ENCODE data around the gene ADGRV1. TPM values are rescaled to one million over a fixed set of nuclear protein-coding genes. Genes with fewer than 3 reads are reported as not detected.
"Not testable (repeated sequence)": the region's sequence is repeated elsewhere in the genome, so short reads cannot be mapped to it uniquely, and the experiment has no call there.

The ADGRV1 gene
- polyA plus RNA-seq, 1 donor from 2014 or later: not detected

GRCh38 chr5:90601468-90601867 lies 42.9 kb downstream of the ADGRV1 start:
- peaks cover 0 to 5% (median 0%) of the 10 kb centered on the region in 3 donors for H3K9me3 Mint-ChIP-seq
- H3K27ac Mint-ChIP-seq: no peak overlapping the region
- peaks cover 5% of the 10 kb centered on the region for H3K27me3 Mint-ChIP-seq
- H3K4me3 Mint-ChIP-seq: no peak overlapping the region
- no peaks in the 10 kb centered on the region for H3K4me1 Mint-ChIP-seq
- no peaks in the 10 kb centered on the region for H3K36me3 Mint-ChIP-seq

GRCh38 chr5:90602681-90603080 lies 44.1 kb downstream of the ADGRV1 start:
- Mint-ChIP-seq H3K36me3 (no peaks in the 10 kb centered on the region), H3K4me1 (no peaks in the 10 kb centered on the region), H3K4me3 (no peak overlapping the region), H3K27me3 (peaks cover 6% of the 10 kb centered on the region), H3K27ac (no peak overlapping the region), H3K9me3 (peaks cover 0 to 2% (median 0%) of the 10 kb centered on the region in 3 donors)

GRCh38 chr5:90606539-90606938 lies 47.9 kb downstream of the ADGRV1 start:
- Mint-ChIP-seq H3K27me3 (peaks cover 6% of the 10 kb centered on the region), H3K36me3 (no peaks in the 10 kb centered on the region), H3K4me1 (peaks cover 0 to 2% (median 0%) of the 10 kb centered on the region in 3 donors), H3K4me3 (no peak overlapping the region), H3K27ac (no peak overlapping the region), H3K9me3 (no peaks in the 10 kb centered on the region)

- H3K4me3 Mint-ChIP-seq: no peak overlapping the region
- H3K9me3 Mint-ChIP-seq: no peaks in the 10 kb centered on the region
- peaks cover 0 to 7% (median 7%) of the 10 kb centered on the region in 3 donors for H3K4me1 Mint-ChIP-seq
- H3K27me3 Mint-ChIP-seq: peaks cover 5% of the 10 kb centered on the region
- no peaks in the 10 kb centered on the region for H3K36me3 Mint-ChIP-seq
- H3K27ac Mint-ChIP-seq: no peak overlapping the region
These were observed 54.3 kb downstream of the ADGRV1 start for GRCh38 chr5:90612919-90613318.

- no peaks in the 10 kb centered on the region for H3K36me3 Mint-ChIP-seq
- H3K27me3 Mint-ChIP-seq: peaks cover 5% of the 10 kb centered on the region
- H3K27ac Mint-ChIP-seq: no peak overlapping the region
- H3K4me3 Mint-ChIP-seq: no peak overlapping the region
- H3K4me1 Mint-ChIP-seq: peaks cover 0 to 7% (median 7%) of the 10 kb centered on the region in 3 donors
- no peaks in the 10 kb centered on the region for H3K9me3 Mint-ChIP-seq
These were observed 54.9 kb downstream of the ADGRV1 start for GRCh38 chr5:90613459-90613858.

- Mint-ChIP-seq H3K27me3 (peaks cover 5% of the 10 kb centered on the region), H3K9me3 (no peaks in the 10 kb centered on the region), H3K4me1 (peaks cover 0 to 7% (median 7%) of the 10 kb centered on the region in 3 donors), H3K27ac (no peak overlapping the region), H3K4me3 (no peak overlapping the region), H3K36me3 (no peaks in the 10 kb centered on the region)
These were observed 55.4 kb downstream of the ADGRV1 start for GRCh38 chr5:90613918-90614504.

GRCh38 chr5:90615355-90615754 lies 56.8 kb downstream of the ADGRV1 start:
- Mint-ChIP-seq H3K4me3 (no peak overlapping the region), H3K27me3 (peaks cover 5% of the 10 kb centered on the region), H3K36me3 (no peaks in the 10 kb centered on the region)

GRCh38 chr5:90618071-90618470 lies 59.5 kb downstream of the ADGRV1 start:
- H3K27me3 Mint-ChIP-seq: peaks cover 5% of the 10 kb centered on the region
- peaks cover 0 to 5% (median 3%) of the 10 kb centered on the region in 3 donors for H3K4me1 Mint-ChIP-seq
- H3K36me3 Mint-ChIP-seq: no peaks in the 10 kb centered on the region
- no peaks in the 10 kb centered on the region for H3K9me3 Mint-ChIP-seq
- H3K4me3 Mint-ChIP-seq: no peak overlapping the region
- H3K27ac Mint-ChIP-seq: no peak overlapping the region

More at GRCh38 chr5:90615355-90615754, 56.8 kb downstream of the ADGRV1 start:
- Mint-ChIP-seq H3K27ac (no peak overlapping the region), H3K4me1 (peaks cover 0 to 7% (median 7%) of the 10 kb centered on the region in 3 donors), H3K9me3 (no peaks in the 10 kb centered on the region)

GRCh38 chr5:90619762-90620161 lies 61.2 kb downstream of the ADGRV1 start:
- H3K4me1 Mint-ChIP-seq, H3K36me3 Mint-ChIP-seq, H3K27ac Mint-ChIP-seq, H3K9me3 Mint-ChIP-seq, H3K4me3 Mint-ChIP-seq, H3K27me3 Mint-ChIP-seq: not testable (repeated sequence)

- Mint-ChIP-seq H3K27ac (no peak overlapping the region), H3K4me3 (no peak overlapping the region), H3K27me3 (peaks cover 2% of the 10 kb centered on the region), H3K4me1 (no peaks in the 10 kb centered on the region), H3K9me3 (no peaks in the 10 kb centered on the region), H3K36me3 (no peaks in the 10 kb centered on the region)
These were observed 63.3 kb downstream of the ADGRV1 start for GRCh38 chr5:90621848-90622247.

- Mint-ChIP-seq H3K9me3 (no peaks in the 10 kb centered on the region), H3K36me3 (no peaks in the 10 kb centered on the region), H3K4me1 (no peaks in the 10 kb centered on the region), H3K4me3 (no peak overlapping the region), H3K27ac (no peak overlapping the region), H3K27me3 (no peaks in the 10 kb centered on the region)
These were observed 67.9 kb downstream of the ADGRV1 start for GRCh38 chr5:90626493-90626892.

GRCh38 chr5:90628492-90628891 lies 69.9 kb downstream of the ADGRV1 start:
- H3K27me3 Mint-ChIP-seq: no peaks in the 10 kb centered on the region
- no peaks in the 10 kb centered on the region for H3K36me3 Mint-ChIP-seq
- no peak overlapping the region for H3K27ac Mint-ChIP-seq
- H3K4me3 Mint-ChIP-seq: no peak overlapping the region
- H3K4me1 Mint-ChIP-seq: no peaks in the 10 kb centered on the region
- H3K9me3 Mint-ChIP-seq: no peaks in the 10 kb centered on the region

- no peaks in the 10 kb centered on the region for H3K4me1 Mint-ChIP-seq
- no peaks in the 10 kb centered on the region for H3K9me3 Mint-ChIP-seq
- H3K36me3 Mint-ChIP-seq: no peaks in the 10 kb centered on the region
- no peak overlapping the region for H3K27ac Mint-ChIP-seq
- no peak overlapping the region for H3K4me3 Mint-ChIP-seq
- no peaks in the 10 kb centered on the region for H3K27me3 Mint-ChIP-seq
These were observed 74.2 kb downstream of the ADGRV1 start for GRCh38 chr5:90632791-90633190.

- H3K9me3 Mint-ChIP-seq: no peaks in the 10 kb centered on the region
- H3K27ac Mint-ChIP-seq: no peak overlapping the region
- no peaks in the 10 kb centered on the region for H3K4me1 Mint-ChIP-seq
- no peaks in the 10 kb centered on the region for H3K27me3 Mint-ChIP-seq
- H3K36me3 Mint-ChIP-seq: no peaks in the 10 kb centered on the region
- no peak overlapping the region for H3K4me3 Mint-ChIP-seq
These were observed 78.4 kb downstream of the ADGRV1 start for GRCh38 chr5:90636948-90637347.

GRCh38 chr5:90637731-90638130 lies 79.1 kb downstream of the ADGRV1 start:
- H3K27me3 Mint-ChIP-seq: no peaks in the 10 kb centered on the region
- H3K27ac Mint-ChIP-seq: no peak overlapping the region
- H3K36me3 Mint-ChIP-seq: peaks cover 1% of the 10 kb centered on the region
- no peak overlapping the region for H3K4me3 Mint-ChIP-seq
- no peaks in the 10 kb centered on the region for H3K4me1 Mint-ChIP-seq
- no peaks in the 10 kb centered on the region for H3K9me3 Mint-ChIP-seq

- Mint-ChIP-seq H3K36me3 (peaks cover 2% of the 10 kb centered on the region), H3K9me3 (no peaks in the 10 kb centered on the region), H3K4me1 (no peaks in the 10 kb centered on the region), H3K27ac (no peak overlapping the region), H3K4me3 (no peak overlapping the region), H3K27me3 (no peaks in the 10 kb centered on the region)
These were observed 80.3 kb downstream of the ADGRV1 start for GRCh38 chr5:90638878-90639277.

Data from IgD-negative memory B cell (primary cell).